Activated naive CD4-positive, alpha-beta T cell (primary cell): ENCODE measurements around the gene CLCF1.

ENCODE experiments used
- DNase-seq, 4 experiments: peaks; one replicate each; lab custom pipeline; 2025; lab: John Stamatoyannopoulos, UW

The CLCF1 gene

DNA sequence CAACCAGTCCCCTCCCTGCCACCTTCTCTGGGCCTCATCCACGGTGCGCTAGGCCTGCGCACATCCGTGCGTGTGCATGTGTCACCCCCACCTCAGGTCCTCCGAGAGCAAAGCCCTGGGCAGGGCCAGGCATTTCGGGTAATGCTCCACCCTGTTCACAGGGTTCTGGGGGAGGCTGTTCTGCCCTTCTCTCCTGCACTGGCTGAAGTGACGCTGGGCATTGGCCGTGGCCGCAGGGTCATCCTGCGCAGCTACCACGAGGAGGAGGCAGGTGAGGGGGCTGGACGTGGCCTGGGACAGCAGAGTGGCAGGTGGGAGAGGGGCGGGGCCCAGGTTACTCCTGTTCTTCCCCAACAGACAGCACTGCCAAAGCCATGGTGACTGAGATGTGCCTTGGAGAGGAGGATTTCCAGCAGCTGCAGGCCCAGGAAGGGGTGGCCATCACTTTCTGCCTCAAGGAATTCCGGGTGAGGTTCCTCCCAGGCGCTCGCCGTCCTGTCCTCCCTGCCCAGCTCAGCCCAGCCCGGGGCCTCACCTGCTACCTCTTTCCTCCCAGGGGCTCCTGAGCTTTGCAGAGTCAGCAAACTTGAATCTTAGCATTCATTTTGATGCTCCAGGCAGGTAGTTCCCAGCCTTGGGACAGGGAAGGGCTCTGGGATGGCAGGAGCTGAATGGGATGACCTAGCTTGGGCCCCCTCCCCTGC lies 22.3 kb upstream of the CLCF1 start:
- no peak for DNase-seq

DNA sequence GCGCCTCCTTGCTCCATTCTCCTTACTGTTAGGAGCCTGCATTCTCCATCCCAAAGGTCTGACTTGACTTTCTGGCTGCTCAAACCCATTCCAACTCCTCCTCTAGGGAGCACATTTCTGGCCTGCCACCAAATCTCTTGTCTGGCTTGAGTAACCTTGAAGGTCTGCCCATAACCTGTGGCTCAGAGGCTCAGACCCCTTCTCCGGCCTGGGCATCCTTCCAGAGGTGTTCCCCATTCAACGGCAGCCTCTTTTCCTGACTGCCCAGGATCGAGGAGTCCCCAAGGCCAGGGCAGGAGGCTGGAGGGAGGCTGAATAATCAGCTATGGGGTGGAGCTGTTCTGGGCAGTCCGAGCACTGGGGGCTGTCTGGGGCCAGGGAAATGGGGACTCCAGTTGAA lies 20.6 kb upstream of the CLCF1 start:
- no peak for DNase-seq

DNA sequence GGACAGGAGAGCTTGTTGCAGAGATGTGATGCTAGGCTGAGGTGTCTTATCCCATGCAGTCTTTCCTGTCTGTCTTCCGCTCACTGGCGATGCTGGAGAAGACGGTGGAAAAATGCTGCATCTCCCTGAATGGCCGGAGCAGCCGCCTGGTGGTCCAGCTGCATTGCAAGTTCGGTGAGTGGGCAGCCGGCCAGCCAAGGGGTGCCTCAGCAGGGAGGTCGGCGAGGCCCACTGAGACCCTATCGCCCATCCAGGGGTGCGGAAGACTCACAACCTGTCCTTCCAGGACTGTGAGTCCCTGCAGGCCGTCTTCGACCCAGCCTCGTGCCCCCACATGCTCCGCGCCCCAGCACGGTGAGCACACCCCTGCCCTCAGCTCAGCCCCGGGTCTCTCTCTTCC lies 20.0 kb upstream of the CLCF1 start:
- no peak for DNase-seq

DNA sequence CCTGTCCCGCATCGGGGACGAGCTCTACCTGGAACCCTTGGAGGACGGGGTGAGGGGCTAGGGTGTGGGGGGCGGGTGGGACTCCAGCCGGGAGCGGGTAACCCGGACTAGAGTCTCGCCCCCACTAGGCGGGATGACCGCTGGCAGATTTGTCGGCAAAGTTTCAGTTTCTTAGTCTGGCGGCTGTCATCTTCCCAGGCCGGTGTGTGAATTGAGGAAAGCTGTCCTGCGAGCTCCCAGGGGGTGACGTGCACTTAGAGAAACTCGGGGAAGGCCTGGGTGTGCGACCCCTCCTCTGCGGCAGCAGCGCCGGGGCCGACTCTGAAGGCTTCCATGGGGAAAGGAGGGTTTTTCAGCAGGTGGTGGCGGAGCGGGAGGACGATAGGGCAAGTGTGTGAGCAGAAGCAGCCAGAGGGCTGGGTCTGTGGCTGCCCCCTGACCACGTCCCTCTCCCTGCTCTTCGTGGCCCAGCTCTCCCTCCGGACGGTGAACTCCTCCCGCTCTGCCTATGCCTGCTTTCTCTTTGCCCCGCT lies 18.9 kb upstream of the CLCF1 start:
- no peak for DNase-seq

- peak; percentile 79 to 91 (median 82) for DNase-seq
Observed at GRCh38 chr11:67391304-67392182, 18.1 kb upstream of the CLCF1 start, which contains the start of gene RAD9A. Gene RAD9A (plus strand): TSS chr11:67391986. CDS start chr11:67392045, 59 bp downstream.

DNA sequence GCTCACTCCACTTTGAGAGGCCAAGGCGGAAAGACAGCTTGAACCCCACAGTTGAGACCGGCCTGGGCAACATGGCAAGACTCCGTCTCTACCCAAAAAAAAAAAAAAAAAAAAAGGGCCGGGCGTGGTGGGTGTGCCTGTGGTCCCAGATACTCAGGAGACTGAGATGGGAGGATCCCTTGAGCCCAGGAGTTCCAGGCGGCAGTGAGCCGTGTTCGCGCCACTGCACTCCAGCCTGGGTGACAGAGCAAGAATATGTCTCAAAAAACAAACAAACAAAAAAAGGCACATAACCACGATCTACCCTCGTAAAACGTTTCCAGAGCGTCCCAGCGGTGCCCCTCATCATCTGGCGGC lies 17.5 kb upstream of the CLCF1 start:
- DNase-seq, result no peak

DNA sequence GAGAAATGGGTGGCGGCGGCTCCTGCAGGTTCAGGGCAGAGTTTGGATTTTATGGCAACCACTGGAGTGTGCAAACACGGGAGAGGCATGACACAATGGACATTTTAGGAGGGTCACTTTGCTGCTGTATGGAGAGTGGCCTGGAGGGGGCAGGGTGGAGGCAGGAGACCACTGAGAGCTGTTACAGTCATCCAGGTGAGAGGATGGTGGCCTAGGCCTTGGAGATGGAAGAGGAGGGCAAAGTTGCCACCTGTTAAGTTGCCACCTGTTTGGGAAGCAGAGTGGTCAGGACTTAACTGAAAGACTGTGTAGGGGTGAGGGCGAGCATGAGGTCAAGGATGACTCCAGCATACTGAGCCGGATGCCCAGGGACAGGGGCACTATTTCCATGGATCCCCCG lies 16.1 kb upstream of the CLCF1 start:
- DNase-seq, result peak in 2 of 4 experiments; percentile 35 to 48

DNA sequence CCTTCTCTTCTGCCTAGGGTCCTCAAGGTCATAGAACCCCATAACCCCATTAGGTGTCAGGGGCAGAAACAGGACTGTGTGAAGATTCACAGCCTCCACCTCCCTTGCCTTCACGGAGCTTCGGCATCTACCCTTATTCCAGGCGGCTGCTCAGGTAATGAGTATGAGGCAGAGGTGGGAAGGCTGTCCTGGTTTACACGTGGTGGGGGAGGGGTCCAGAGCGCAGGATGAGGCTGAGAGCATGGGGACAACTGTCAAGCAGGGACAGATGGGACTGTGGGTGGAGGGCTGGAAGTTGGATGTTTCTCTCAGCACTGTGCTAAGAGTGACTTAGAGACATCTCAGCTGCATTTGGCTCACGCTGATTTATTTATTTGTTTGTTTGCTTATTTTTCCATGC lies 14.1 kb upstream of the CLCF1 start:
- no peak for DNase-seq

DNA sequence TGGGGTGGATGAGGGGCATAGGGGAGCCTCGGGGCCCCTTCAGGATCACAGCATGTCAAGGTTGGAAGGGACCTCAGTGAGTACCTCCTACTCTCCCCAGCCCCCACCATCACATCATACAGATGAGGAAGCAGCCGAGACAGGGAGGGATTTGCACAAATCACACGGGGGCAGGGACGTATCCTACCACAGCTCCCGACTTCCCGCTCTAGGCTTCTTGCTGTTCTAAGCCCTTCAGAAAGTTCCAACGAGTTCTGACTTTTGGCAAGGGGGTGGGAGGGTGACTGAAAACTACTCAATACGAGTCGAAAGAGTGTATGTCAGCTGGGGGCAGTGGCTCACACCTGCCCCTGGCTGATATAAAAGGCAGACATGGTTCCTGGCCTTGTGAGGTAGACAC lies 13.7 kb upstream of the CLCF1 start:
- DNase-seq, result no peak

- no peak for DNase-seq
Observed at GRCh38 chr11:67384851-67385366, 11.5 kb upstream of the CLCF1 start.

DNA sequence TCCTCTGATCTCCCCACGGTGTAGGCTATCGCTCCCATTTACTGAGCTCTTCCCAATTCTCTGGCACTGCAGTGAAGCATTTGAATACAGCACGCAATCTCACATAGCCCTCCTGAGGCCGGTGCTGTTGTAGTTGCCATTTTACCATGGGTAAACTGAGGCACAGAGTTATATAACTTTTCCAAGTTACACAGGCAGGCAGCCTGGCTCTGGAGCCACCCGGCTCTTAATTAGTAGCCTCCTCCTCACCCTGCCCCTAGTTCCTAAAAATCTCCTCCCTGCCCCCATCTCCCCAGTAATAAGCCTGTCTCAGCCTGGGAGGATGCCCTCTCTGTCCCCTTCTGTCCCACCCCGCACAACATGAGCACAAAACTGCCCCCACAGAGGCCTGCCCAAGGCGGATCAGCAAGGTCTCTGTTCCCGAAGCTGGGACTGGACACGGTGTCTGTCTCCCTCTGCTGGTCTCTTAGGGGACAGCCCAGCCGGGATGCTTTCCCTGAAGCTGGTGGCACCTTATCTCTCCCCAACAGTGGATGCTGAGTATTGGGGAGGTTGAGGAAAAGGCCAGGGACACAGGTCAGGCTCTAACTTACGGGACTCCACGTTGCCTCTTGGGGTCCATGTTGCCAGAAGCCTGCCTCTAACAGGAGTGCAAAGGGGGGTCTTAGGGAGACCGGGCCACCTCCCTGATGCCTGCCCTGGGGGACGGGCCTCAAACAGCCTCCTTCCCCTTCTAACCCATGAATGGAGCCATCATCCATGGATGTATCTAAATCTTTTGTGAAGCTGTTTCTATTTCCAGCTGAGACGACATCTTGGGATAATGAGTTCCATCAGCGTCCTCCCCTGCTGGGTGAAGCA lies 9.1 kb upstream of the CLCF1 start:
- DNase-seq, result peak; percentile 48 to 75 (median 64)

- DNase-seq, result no peak
Observed at GRCh38 chr11:67381244-67381972, 8.0 kb upstream of the CLCF1 start.

GRCh38 chr11:67379061-67380058 lies 6.0 kb upstream of the CLCF1 start:
- DNase-seq, result no peak

DNA sequence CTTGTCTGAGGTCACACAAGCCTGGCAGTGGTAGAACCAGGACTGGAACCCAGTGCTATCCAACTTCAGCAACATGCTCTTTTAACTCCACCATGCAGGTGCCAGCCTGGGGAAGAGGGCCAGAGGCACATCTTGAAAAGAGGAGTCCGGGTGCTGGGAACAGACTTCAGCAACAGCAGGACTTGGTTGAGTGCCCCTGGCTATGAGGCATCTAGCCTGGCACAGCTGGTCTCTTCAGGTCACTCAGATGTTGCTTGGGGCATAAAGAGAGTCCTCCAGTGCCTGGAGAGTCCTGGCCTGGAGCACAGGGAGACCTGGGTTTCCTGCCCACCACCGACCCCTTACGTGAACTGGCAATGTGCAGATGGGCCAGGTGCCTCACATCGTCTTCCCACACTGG lies 5.1 kb upstream of the CLCF1 start:
- DNase-seq, result no peak

- no peak for DNase-seq
Observed at GRCh38 chr11:67376873-67377808, 3.7 kb upstream of the CLCF1 start.

GRCh38 chr11:67376063-67376820 lies 2.8 kb upstream of the CLCF1 start:
- DNase-seq, result no peak

- DNase-seq, result no peak
Observed at GRCh38 chr11:67375320-67376055, 2.1 kb upstream of the CLCF1 start.
